ENCODE data around the gene DNTT. TPM values are rescaled to one million over a fixed set of nuclear protein-coding genes. Genes with fewer than 3 reads are reported as not detected.

The DNTT gene
- total RNA-seq, 1 donor, result not detected

DNA sequence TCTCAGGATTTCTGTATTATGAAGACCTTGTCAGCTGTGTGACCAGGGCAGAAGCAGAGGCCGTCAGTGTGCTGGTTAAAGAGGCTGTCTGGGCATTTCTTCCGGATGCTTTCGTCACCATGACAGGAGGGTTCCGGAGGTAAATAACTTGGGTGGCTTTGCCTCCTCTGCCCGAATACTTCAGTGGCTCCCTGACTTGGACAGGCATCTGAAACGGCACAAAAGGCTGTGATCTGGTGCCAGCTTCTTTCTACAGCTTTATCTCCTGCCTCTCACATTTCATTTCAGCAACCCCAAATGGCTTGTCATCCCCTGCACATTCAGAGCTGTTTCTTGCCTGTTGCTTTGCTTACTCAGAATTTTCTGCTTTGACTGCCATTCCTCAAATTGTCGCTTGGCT, 23.2 kb downstream of the DNTT start:
- H4K20me1 ChIP-seq (ENCODE audit: insufficient read depth, low read length), result no peaks in the 10 kb centered on the region
- no peaks in the 10 kb centered on the region for H3K9me3 ChIP-seq (ENCODE audit: low read depth, low read length)
- DNase-seq (ENCODE audit: insufficient read length, low spot score, missing footprints), result no peak
- H3K79me2 ChIP-seq (ENCODE audit: insufficient read depth, low read length), result no peaks in the 10 kb centered on the region
- H3K4me1 ChIP-seq (ENCODE audit: insufficient read depth, low read length), result no peaks in the 10 kb centered on the region
- no peak overlapping the region for H2AFZ ChIP-seq (ENCODE audit: low read length)
- no peak overlapping the region for H3K27ac ChIP-seq (ENCODE audit: low read depth, low read length)
- no peak overlapping the region for H3K4me3 ChIP-seq (ENCODE audit: insufficient read depth, low read length)
- no peak overlapping the region for H3K4me2 ChIP-seq (ENCODE audit: insufficient read depth, low read length)
- peaks cover 2% of the 10 kb centered on the region for H3K27me3 ChIP-seq (ENCODE audit: insufficient read depth, low read length)
- TF ChIP-seq, protein P1, sequence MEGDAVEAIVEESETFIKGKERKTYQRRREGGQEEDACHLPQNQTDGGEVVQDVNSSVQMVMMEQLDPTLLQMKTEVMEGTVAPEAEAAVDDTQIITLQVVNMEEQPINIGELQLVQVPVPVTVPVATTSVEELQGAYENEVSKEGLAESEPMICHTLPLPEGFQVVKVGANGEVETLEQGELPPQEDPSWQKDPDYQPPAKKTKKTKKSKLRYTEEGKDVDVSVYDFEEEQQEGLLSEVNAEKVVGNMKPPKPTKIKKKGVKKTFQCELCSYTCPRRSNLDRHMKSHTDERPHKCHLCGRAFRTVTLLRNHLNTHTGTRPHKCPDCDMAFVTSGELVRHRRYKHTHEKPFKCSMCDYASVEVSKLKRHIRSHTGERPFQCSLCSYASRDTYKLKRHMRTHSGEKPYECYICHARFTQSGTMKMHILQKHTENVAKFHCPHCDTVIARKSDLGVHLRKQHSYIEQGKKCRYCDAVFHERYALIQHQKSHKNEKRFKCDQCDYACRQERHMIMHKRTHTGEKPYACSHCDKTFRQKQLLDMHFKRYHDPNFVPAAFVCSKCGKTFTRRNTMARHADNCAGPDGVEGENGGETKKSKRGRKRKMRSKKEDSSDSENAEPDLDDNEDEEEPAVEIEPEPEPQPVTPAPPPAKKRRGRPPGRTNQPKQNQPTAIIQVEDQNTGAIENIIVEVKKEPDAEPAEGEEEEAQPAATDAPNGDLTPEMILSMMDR (IDR thresholded peaks at IDR 0.05; ENCODE audit: extremely low read depth, low read depth, low read length), result no peak
- H3K36me3 ChIP-seq (ENCODE audit: insufficient read depth, low read length), result no peaks in the 10 kb centered on the region

DNA sequence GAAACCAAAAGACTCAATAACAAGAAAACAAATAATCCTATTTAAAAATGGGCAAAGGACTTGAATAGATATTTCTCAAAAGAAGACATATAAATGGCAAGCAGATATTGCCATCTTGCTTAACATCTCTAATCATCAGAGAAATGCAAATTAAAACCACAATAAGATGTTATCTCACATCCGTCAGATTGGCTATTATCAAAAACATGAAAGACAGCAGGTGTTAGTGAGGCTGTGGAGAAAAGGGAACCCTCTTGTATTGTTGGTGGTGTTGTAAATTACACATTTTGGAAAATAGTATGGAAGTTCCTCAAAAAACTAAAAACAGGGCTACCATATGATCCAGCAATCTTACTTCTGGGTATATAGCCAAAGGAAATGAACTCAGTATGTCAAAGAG, 28.9 kb downstream of the DNTT start:
- H4K20me1 ChIP-seq (ENCODE audit: insufficient read depth, low read length), result no peaks in the 10 kb centered on the region
- no peaks in the 10 kb centered on the region for H3K27me3 ChIP-seq (ENCODE audit: insufficient read depth, low read length)
- TF ChIP-seq, protein P1 (IDR thresholded peaks at IDR 0.05; ENCODE audit: extremely low read depth, low read depth, low read length), result no peak
- H2AFZ ChIP-seq (ENCODE audit: low read length), result no peak overlapping the region
- H3K4me3 ChIP-seq (ENCODE audit: insufficient read depth, low read length), result no peak overlapping the region
- no peak for DNase-seq (ENCODE audit: insufficient read length, low spot score, missing footprints)
- H3K27ac ChIP-seq (ENCODE audit: low read depth, low read length), result no peak overlapping the region
- no peaks in the 10 kb centered on the region for H3K9me3 ChIP-seq (ENCODE audit: low read depth, low read length)
- H3K4me2 ChIP-seq (ENCODE audit: insufficient read depth, low read length), result no peak overlapping the region
- H3K79me2 ChIP-seq (ENCODE audit: insufficient read depth, low read length), result no peaks in the 10 kb centered on the region
- no peaks in the 10 kb centered on the region for H3K36me3 ChIP-seq (ENCODE audit: insufficient read depth, low read length)
- H3K4me1 ChIP-seq (ENCODE audit: insufficient read depth, low read length), result no peaks in the 10 kb centered on the region

DNA sequence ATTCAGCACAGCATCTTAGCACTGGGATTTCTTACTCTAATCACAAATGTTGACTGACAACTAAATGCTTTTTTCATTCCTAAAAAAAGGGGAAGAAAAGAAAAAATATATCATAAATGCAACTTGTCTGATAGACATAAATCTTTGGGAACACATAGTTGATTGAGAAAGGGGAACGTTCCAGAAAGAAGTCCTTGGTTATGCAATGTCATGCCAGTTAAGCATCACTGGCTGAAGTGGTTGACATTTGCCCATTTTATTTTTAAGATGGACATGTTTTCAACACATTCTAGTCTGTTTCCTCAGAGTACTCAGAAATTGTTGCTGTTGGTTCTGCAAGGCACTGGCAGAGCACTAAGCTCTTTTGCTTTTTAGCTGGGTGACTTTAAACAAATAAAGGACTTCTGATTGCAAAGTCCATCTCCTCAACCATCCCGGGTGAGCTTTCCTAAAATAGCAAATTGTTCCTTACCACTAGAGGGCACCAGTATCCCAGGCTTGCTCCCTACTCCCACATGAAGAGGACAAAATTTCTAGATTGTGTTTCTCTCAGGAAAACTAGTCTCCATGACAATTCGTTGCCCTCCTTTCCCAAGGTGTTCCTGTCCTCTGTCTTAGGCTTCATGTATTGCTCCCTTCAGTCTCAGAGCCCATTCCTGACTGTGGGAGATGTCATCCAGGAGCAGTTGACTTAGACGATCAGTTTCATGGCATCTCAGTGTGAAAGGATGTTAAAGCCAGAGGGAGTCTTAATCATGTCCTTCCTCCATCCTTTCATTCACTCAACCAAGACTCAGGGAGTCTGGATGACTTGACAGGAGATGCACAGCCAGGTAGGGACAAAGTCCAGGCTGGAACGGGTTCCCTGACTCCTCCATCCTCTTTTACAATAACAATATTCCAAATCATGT, 30.6 kb downstream of the DNTT start:
- no peaks in the 10 kb centered on the region for H4K20me1 ChIP-seq (ENCODE audit: insufficient read depth, low read length)
- TF ChIP-seq, protein P1 (IDR thresholded peaks at IDR 0.05; ENCODE audit: extremely low read depth, low read depth, low read length), result peak; percentile 87
- H3K4me3 ChIP-seq (ENCODE audit: insufficient read depth, low read length), result no peak overlapping the region
- DNase-seq (ENCODE audit: insufficient read length, low spot score, missing footprints), result peak; percentile 69
- no peaks in the 10 kb centered on the region for H3K79me2 ChIP-seq (ENCODE audit: insufficient read depth, low read length)
- no peak overlapping the region for H2AFZ ChIP-seq (ENCODE audit: low read length)
- no peaks in the 10 kb centered on the region for H3K27me3 ChIP-seq (ENCODE audit: insufficient read depth, low read length)
- H3K4me2 ChIP-seq (ENCODE audit: insufficient read depth, low read length), result no peak overlapping the region
- no peaks in the 10 kb centered on the region for H3K9me3 ChIP-seq (ENCODE audit: low read depth, low read length)
- H3K4me1 ChIP-seq (ENCODE audit: insufficient read depth, low read length), result no peaks in the 10 kb centered on the region
- no peaks in the 10 kb centered on the region for H3K36me3 ChIP-seq (ENCODE audit: insufficient read depth, low read length)
- H3K27ac ChIP-seq (ENCODE audit: low read depth, low read length), result no peak overlapping the region

DNA sequence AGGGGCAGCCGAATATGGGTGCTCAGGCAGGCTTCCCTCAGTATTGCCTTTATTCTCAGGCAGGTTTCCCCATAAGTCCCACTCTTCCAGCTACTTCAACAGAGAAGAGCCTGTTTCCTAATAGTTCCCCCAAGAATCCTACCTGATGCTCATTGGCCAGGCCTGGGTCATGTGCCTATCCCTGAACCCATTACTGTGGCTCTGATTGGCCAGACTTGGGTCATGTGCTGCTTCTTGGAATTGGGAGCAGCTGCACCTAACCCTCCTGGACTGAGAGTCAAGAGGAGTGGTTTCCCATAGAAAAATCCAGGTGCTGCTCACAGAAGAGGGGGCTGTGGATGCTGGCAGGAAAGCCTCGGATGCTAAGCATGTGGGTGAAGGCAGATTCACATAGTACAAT, 32.9 kb downstream of the DNTT start:
- H2AFZ ChIP-seq (ENCODE audit: low read length), result no peak overlapping the region
- no peaks in the 10 kb centered on the region for H3K4me1 ChIP-seq (ENCODE audit: insufficient read depth, low read length)
- no peaks in the 10 kb centered on the region for H3K27me3 ChIP-seq (ENCODE audit: insufficient read depth, low read length)
- no peak overlapping the region for H3K27ac ChIP-seq (ENCODE audit: low read depth, low read length)
- no peaks in the 10 kb centered on the region for H4K20me1 ChIP-seq (ENCODE audit: insufficient read depth, low read length)
- H3K9me3 ChIP-seq (ENCODE audit: low read depth, low read length), result no peaks in the 10 kb centered on the region
- no peak for DNase-seq (ENCODE audit: insufficient read length, low spot score, missing footprints)
- TF ChIP-seq, protein P1 (IDR thresholded peaks at IDR 0.05; ENCODE audit: extremely low read depth, low read depth, low read length), result no peak
- no peaks in the 10 kb centered on the region for H3K79me2 ChIP-seq (ENCODE audit: insufficient read depth, low read length)
- H3K4me2 ChIP-seq (ENCODE audit: insufficient read depth, low read length), result no peak overlapping the region
- no peak overlapping the region for H3K4me3 ChIP-seq (ENCODE audit: insufficient read depth, low read length)
- no peaks in the 10 kb centered on the region for H3K36me3 ChIP-seq (ENCODE audit: insufficient read depth, low read length)
